Activated T-cell treated with anti-CD3 and anti-CD28 coated beads, Interleukin-2, amount 50 U/mL, for 24 hours (primary cell): ENCODE measurements around the gene RP9.

Source experiments
- DNase-seq: peaks from one replicate; pipeline ENCODE4 v3.0.0-alpha.2; 2020
- H3K27ac Mint-ChIP-seq: 2 replicates; pipeline ENCODE4 v1.8.0; 2020; ENCODE audit warnings: mild to moderate bottlenecking, mixed read lengths
- H3K27me3 Mint-ChIP-seq: 2 replicates; pipeline ENCODE4 v1.8.0; 2020; ENCODE audit warnings: mixed read lengths
- H3K36me3 Mint-ChIP-seq: 2 replicates; pipeline ENCODE4 v1.8.0; 2020; ENCODE audit warnings: low read depth, mixed read lengths
- H3K4me1 Mint-ChIP-seq: 2 replicates; pipeline ENCODE4 v1.8.0; 2020; ENCODE audit warnings: low read depth, mixed read lengths
- H3K4me3 Mint-ChIP-seq: 2 replicates; pipeline ENCODE4 v1.8.0; 2020; ENCODE audit warnings: mild to moderate bottlenecking, moderate library complexity, mixed read lengths
- H3K9me3 Mint-ChIP-seq: 2 replicates; pipeline ENCODE4 v1.8.0; 2020; ENCODE audit warnings: mixed read lengths

The RP9 gene

GRCh38 chr7:33089142-33089541, 20.1 kb downstream of the RP9 start:
- H3K4me1 Mint-ChIP-seq, result no peaks in the 10 kb centered on the region
- H3K27ac Mint-ChIP-seq, result no peak overlapping the region
- H3K27me3 Mint-ChIP-seq, result no peaks in the 10 kb centered on the region
- H3K36me3 Mint-ChIP-seq, result peaks cover 16% of the 10 kb centered on the region
- DNase-seq, result no peak
- no peak overlapping the region for H3K4me3 Mint-ChIP-seq
- no peaks in the 10 kb centered on the region for H3K9me3 Mint-ChIP-seq

GRCh38 chr7:33087858-33088257, 21.3 kb downstream of the RP9 start:
- Mint-ChIP-seq H3K36me3 (peaks cover 3% of the 10 kb centered on the region), H3K4me1 (no peaks in the 10 kb centered on the region), H3K9me3 (no peaks in the 10 kb centered on the region), H3K27me3 (peaks cover 2% of the 10 kb centered on the region), H3K4me3 (no peak overlapping the region), H3K27ac (no peak overlapping the region)
- no peak for DNase-seq

GRCh38 chr7:33087356-33087755, 21.8 kb downstream of the RP9 start:
- Mint-ChIP-seq H3K36me3 (no peaks in the 10 kb centered on the region), H3K27me3 (peaks cover 3% of the 10 kb centered on the region), H3K27ac (no peak overlapping the region), H3K9me3 (no peaks in the 10 kb centered on the region), H3K4me1 (no peaks in the 10 kb centered on the region), H3K4me3 (no peak overlapping the region)
- no peak for DNase-seq

- Mint-ChIP-seq H3K27ac (no peak overlapping the region), H3K4me1 (peaks cover 17% of the 10 kb centered on the region), H3K9me3 (no peaks in the 10 kb centered on the region), H3K4me3 (no peak overlapping the region), H3K27me3 (peaks cover 3% of the 10 kb centered on the region), H3K36me3 (no peaks in the 10 kb centered on the region)
- DNase-seq, result no peak
These were observed 29.2 kb downstream of the RP9 start for GRCh38 chr7:33079763-33080690.

GRCh38 chr7:33079096-33079495, 30.1 kb downstream of the RP9 start:
- peaks cover 17% of the 10 kb centered on the region for H3K4me1 Mint-ChIP-seq
- H3K9me3 Mint-ChIP-seq, result no peaks in the 10 kb centered on the region
- H3K27ac Mint-ChIP-seq, result no peak overlapping the region
- H3K27me3 Mint-ChIP-seq, result peaks cover 6% of the 10 kb centered on the region
- H3K4me3 Mint-ChIP-seq, result no peak overlapping the region
- no peaks in the 10 kb centered on the region for H3K36me3 Mint-ChIP-seq
- DNase-seq, result no peak

GRCh38 chr7:33076737-33077136, 32.5 kb downstream of the RP9 start:
- no peak overlapping the region for H3K27ac Mint-ChIP-seq
- no peak overlapping the region for H3K4me3 Mint-ChIP-seq
- H3K36me3 Mint-ChIP-seq, result no peaks in the 10 kb centered on the region
- no peak for DNase-seq
- H3K4me1 Mint-ChIP-seq, result peaks cover 17% of the 10 kb centered on the region
- peaks cover 9% of the 10 kb centered on the region for H3K27me3 Mint-ChIP-seq
- no peaks in the 10 kb centered on the region for H3K9me3 Mint-ChIP-seq

- no peak overlapping the region for H3K4me3 Mint-ChIP-seq
- DNase-seq, result no peak
- no peaks in the 10 kb centered on the region for H3K9me3 Mint-ChIP-seq
- peaks cover 17% of the 10 kb centered on the region for H3K4me1 Mint-ChIP-seq
- no peak overlapping the region for H3K27ac Mint-ChIP-seq
- H3K36me3 Mint-ChIP-seq, result no peaks in the 10 kb centered on the region
- H3K27me3 Mint-ChIP-seq, result peaks cover 9% of the 10 kb centered on the region
These were observed 33.2 kb downstream of the RP9 start for GRCh38 chr7:33075818-33076518.

- Mint-ChIP-seq H3K27ac (no peak overlapping the region), H3K27me3 (peaks cover 9% of the 10 kb centered on the region), H3K4me3 (no peak overlapping the region), H3K9me3 (peaks cover 9% of the 10 kb centered on the region), H3K36me3 (no peaks in the 10 kb centered on the region), H3K4me1 (peaks cover 17% of the 10 kb centered on the region)
- no peak for DNase-seq
These were observed 36.0 kb downstream of the RP9 start for GRCh38 chr7:33073243-33073642.

GRCh38 chr7:33072471-33072870, 36.7 kb downstream of the RP9 start:
- no peak overlapping the region for H3K4me3 Mint-ChIP-seq
- H3K36me3 Mint-ChIP-seq, result no peaks in the 10 kb centered on the region
- DNase-seq, result no peak
- H3K27me3 Mint-ChIP-seq, result peaks cover 9% of the 10 kb centered on the region
- peaks cover 13% of the 10 kb centered on the region for H3K4me1 Mint-ChIP-seq
- H3K27ac Mint-ChIP-seq, result no peak overlapping the region
- peaks cover 9% of the 10 kb centered on the region for H3K9me3 Mint-ChIP-seq

GRCh38 chr7:33070831-33071230, 38.4 kb downstream of the RP9 start:
- Mint-ChIP-seq H3K27ac (no peak overlapping the region), H3K27me3 (peaks cover 9% of the 10 kb centered on the region), H3K36me3 (peaks cover under 1% of the 10 kb centered on the region), H3K4me1 (no peaks in the 10 kb centered on the region), H3K9me3 (peaks cover 20% of the 10 kb centered on the region), H3K4me3 (no peak overlapping the region)
- DNase-seq, result no peak

- H3K9me3 Mint-ChIP-seq, result peaks cover 22% of the 10 kb centered on the region
- no peak overlapping the region for H3K27ac Mint-ChIP-seq
These were observed 38.9 kb downstream of the RP9 start for GRCh38 chr7:33070277-33070676.

GRCh38 chr7:33067921-33068320, 41.3 kb downstream of the RP9 start:
- Mint-ChIP-seq H3K4me1 (peaks cover 8% of the 10 kb centered on the region), H3K27me3 (no peaks in the 10 kb centered on the region), H3K9me3 (peaks cover 22% of the 10 kb centered on the region), H3K36me3 (peaks cover 2% of the 10 kb centered on the region), H3K4me3 (no peak overlapping the region), H3K27ac (no peak overlapping the region)
- no peak for DNase-seq

More at GRCh38 chr7:33070277-33070676, 38.9 kb downstream of the RP9 start:
- DNase-seq, result no peak
- H3K4me3 Mint-ChIP-seq, result no peak overlapping the region
- peaks cover 9% of the 10 kb centered on the region for H3K27me3 Mint-ChIP-seq
- H3K4me1 Mint-ChIP-seq, result no peaks in the 10 kb centered on the region
- peaks cover 2% of the 10 kb centered on the region for H3K36me3 Mint-ChIP-seq

GRCh38 chr7:33066771-33067170, 42.4 kb downstream of the RP9 start:
- H3K4me3 Mint-ChIP-seq, result no peak overlapping the region
- peaks cover 7% of the 10 kb centered on the region for H3K36me3 Mint-ChIP-seq
- no peaks in the 10 kb centered on the region for H3K27me3 Mint-ChIP-seq
- no peak overlapping the region for H3K27ac Mint-ChIP-seq
- H3K9me3 Mint-ChIP-seq, result peaks cover 22% of the 10 kb centered on the region
- no peak for DNase-seq
- H3K4me1 Mint-ChIP-seq, result peaks cover 8% of the 10 kb centered on the region

GRCh38 chr7:33065981-33066380, 43.2 kb downstream of the RP9 start:
- Mint-ChIP-seq H3K36me3 (peaks cover 10% of the 10 kb centered on the region), H3K4me3 (no peak overlapping the region), H3K27me3 (no peaks in the 10 kb centered on the region), H3K27ac (no peak overlapping the region), H3K4me1 (peaks cover 9% of the 10 kb centered on the region), H3K9me3 (peaks cover 22% of the 10 kb centered on the region)
- DNase-seq, result no peak
